HCEC 1CT (cell line): ENCODE measurements around the gene PLSCR3.
A peak's percentile ranks its signal among the peaks of the same experiment; 100 is the strongest.
"Not testable (repeated sequence)": the region's sequence is repeated elsewhere in the genome, so short reads cannot be mapped to it uniquely, and the experiment has no call there.

Experiments used
- DNase-seq: peaks from one replicate; pipeline ENCODE4 v3.0.0-alpha.2; 2017

PLSCR3 gene

GRCh38 chr17:7379134-7379533 is 15.2 kb downstream of the PLSCR3 start:
- no peak for DNase-seq

GRCh38 chr17:7374353-7374752 is 20.0 kb downstream of the PLSCR3 start:
- DNase-seq, result no peak

- DNase-seq, result no peak
Measured at GRCh38 chr17:7370853-7371252, 23.5 kb downstream of the PLSCR3 start.

GRCh38 chr17:7369825-7370224 is 24.5 kb downstream of the PLSCR3 start:
- DNase-seq, result no peak

- DNase-seq, result not testable (repeated sequence)
Measured at GRCh38 chr17:7368599-7368994, 25.7 kb downstream of the PLSCR3 start.

GRCh38 chr17:7367918-7368598 is 26.3 kb downstream of the PLSCR3 start:
- no peak for DNase-seq

GRCh38 chr17:7367083-7367482 is 27.2 kb downstream of the PLSCR3 start:
- no peak for DNase-seq

GRCh38 chr17:7365963-7366362 is 28.4 kb downstream of the PLSCR3 start:
- DNase-seq, result not testable (repeated sequence)

GRCh38 chr17:7363311-7363710 is 31.0 kb downstream of the PLSCR3 start:
- peak; percentile 28 for DNase-seq

GRCh38 chr17:7361906-7362305 is 32.4 kb downstream of the PLSCR3 start:
- DNase-seq, result no peak

GRCh38 chr17:7357381-7357780 is 36.9 kb downstream of the PLSCR3 start:
- no peak for DNase-seq

GRCh38 chr17:7356756-7357155 is 37.6 kb downstream of the PLSCR3 start:
- DNase-seq, result no peak

GRCh38 chr17:7356072-7356549 is 38.2 kb downstream of the PLSCR3 start:
- peak; percentile 41 for DNase-seq

GRCh38 chr17:7355573-7355972 is 38.8 kb downstream of the PLSCR3 start:
- no peak for DNase-seq

- no peak for DNase-seq
Measured at GRCh38 chr17:7355053-7355452, 39.3 kb downstream of the PLSCR3 start, which contains the start of gene TMEM95. Gene TMEM95, plus strand, starts transcription at chr17:7355156. Its CDS starts 49 bp downstream, at chr17:7355205.

GRCh38 chr17:7354262-7354843 is 40.0 kb downstream of the PLSCR3 start:
- DNase-seq, result peak; percentile 32

GRCh38 chr17:7352910-7353635 is 41.3 kb downstream of the PLSCR3 start:
- DNase-seq, result no peak

GRCh38 chr17:7352503-7352889 is 41.8 kb downstream of the PLSCR3 start:
- DNase-seq, result no peak

- DNase-seq, result peak; percentile 88
Measured at GRCh38 chr17:7351665-7352502, 42.4 kb downstream of the PLSCR3 start, which contains the start of gene KCTD11. Gene KCTD11, plus strand, starts transcription at chr17:7352162.

- no peak for DNase-seq
Measured at GRCh38 chr17:7348478-7349242, 45.7 kb downstream of the PLSCR3 start.

- no peak for DNase-seq
Measured at GRCh38 chr17:7347630-7348477, 46.5 kb downstream of the PLSCR3 start.
